ENCODE measurements around the gene KCNH6.

KCNH6 gene

DNA sequence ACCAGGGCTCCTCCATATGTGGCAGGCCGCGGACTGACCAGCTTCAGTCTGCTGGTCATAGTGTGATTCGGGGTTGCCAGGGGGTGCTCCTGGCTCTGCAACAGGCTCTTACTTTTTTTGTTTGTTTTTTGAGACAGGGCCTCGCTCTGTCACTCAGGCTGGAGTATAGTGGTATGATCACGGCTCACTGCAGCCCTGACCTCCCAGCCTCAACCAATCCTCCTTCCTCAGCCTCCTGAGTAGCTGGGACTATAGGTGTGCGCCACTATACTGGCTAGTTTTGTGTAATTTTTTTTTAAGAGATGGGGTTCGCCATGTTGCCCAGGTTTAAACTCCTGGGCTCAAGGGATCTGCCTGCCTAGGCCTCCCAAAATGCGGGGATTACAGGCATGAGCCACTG is 11.8 kb upstream of the KCNH6 start:
- DNase-seq (ENCODE audit: low spot score) = no peak

DNA sequence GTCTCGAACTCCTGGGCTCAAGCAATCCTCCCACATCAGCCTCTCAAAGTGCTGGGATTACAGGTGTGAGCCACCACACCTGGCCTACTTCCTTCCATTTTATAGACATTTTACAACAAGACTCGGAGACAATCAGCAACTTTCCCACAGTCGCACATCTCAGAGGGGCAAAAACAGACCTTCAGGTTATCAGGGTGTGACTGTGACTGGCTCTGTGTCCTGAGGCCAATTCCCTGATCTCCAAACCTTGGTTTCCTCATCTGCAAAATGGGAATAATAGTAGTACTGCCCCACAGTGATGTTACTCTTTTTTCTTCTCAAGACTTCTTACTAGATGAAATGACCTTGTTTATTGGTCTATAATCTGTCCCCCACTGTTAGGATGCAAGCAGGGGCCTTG is 10.8 kb upstream of the KCNH6 start:
- no peak for DNase-seq (ENCODE audit: low spot score)

DNA sequence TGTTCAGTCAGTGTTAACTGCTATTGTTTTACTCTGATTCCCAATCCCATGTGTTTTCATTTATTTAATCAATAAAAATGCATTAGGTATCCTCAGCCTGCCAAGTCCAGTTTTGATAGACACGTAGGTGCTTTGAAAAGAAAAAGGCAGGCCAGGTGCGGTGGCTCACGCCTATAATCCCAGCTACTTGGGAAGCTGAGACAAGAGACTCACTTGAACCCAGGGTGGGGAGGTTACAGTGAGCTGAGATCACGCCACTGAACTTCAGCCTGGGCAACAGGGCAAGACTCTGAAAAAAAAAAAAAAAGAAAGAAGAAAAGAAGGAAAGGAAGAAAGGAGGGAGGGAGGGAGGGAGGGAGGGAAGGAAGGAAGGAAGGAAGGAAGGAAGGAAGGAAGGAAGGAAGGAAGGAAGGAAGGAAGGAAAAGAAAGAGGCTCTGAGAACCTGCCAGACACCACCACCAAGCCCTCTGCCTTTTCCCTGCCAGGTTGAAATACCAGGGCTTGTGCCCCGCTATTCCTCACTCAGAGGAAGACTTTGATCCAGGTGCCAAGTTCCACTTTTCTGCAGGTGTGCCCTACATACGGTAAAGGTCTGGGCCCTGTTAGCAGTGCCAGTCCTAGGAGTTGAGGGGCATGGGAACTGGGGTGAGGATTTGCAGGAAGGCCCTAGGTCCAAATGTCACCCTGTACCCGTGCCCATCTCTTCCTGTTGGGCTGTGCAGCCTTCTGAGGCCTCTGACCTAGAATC is 10.1 kb upstream of the KCNH6 start:
- DNase-seq (ENCODE audit: low spot score) = no peak

DNA sequence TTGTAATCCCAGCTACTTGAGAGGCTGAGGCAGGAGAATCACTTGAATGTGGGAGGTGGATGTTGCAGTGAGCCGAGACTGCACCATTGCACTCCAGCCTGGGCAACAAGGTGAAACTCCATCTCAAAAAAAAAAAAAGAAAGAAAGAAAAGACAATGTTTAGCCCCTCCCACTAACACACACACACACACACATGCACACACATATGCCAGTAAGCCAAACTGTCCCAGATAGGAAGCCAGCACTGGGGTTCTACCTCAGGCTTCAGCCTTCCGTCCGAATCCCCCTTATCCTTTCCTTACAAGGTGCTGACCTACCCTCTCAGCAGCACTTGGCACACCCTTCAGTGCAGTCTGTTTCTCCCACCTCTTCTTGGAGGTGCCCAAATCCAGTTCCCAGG is 8.7 kb upstream of the KCNH6 start:
- DNase-seq (ENCODE audit: low spot score) = no peak

DNA sequence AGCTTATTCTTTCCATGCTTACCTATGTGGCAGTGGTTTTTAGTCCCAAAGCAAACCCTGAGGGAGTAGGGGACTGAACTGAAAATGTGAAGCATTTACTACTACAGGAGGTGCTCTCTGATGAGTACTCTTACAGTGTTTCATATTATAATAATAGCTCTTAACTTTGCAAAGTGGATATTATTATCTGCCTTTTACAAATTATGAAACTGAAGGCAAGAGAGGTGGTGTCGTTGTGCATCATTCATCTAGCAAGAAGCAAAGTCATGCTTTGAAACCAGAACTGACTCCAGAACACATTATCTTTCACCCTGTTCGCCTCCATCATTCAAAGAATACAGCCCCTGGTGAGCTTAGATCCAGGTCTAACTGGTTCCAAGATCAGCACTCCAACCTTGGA is 8.2 kb upstream of the KCNH6 start:
- DNase-seq (ENCODE audit: low spot score) = no peak

DNA sequence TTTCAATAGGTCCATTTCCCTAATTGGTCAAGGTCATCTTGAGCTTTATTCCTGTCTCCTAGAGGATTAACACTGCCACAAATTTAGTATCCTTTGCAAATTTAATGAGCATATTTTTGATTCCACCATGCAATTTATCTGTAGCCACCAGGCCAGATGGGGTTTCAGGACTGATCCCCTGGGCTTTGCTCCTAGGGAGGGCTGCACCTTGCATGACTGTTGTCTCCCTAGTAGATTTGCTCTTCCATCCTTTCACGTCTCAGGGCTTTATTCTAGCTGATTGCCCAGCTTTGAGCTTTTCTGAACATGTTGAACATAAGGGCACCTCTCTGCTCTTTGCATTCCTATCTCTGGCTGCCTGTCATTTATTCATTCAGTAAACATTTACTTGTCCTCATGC is 7.7 kb upstream of the KCNH6 start:
- no peak for DNase-seq (ENCODE audit: low spot score)

DNA sequence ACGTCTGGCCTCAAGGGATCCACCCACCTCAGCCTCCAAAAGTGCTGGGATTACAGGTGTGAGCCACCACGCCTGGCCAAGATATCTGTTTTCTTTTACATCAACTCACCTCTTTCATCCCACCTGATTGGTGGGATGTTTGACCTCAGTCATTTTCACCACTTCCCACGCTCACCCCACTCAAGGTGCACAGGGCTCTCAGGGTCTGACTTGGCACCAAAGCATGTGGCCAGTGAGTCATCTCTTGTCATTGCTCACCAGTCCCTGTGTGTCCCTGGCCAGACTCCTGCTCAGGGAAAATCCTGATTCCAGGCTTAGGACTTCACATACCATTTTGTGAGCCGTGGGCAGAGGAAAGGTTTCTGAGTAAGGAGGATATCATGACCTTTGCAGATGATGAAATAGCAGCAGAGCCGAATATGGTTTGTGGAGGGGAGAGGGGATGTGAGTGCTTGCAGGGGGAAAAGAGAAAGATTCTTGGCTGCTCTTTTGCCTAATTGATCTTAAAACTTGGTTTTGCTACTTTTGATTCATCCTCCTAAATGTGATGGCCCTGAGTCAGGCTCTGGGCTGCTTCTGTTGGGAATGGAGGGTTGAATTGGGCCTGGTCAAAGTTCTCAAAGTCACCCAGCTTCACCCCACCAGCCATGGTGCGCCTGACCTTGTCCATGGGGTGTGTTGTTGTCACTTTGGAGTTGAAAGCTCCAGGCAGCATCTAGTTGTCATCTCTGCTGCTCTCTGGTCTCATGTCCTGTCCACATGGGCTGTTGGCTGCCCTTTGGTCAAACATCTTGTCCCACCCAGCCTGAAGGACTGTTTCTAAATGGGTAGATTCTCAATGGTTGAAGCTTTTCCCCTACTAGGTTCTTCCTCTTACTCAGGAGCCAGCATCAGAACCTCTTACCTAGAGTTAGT is 6.0 kb upstream of the KCNH6 start:
- peak; percentile 32 for DNase-seq (ENCODE audit: low spot score)

DNA sequence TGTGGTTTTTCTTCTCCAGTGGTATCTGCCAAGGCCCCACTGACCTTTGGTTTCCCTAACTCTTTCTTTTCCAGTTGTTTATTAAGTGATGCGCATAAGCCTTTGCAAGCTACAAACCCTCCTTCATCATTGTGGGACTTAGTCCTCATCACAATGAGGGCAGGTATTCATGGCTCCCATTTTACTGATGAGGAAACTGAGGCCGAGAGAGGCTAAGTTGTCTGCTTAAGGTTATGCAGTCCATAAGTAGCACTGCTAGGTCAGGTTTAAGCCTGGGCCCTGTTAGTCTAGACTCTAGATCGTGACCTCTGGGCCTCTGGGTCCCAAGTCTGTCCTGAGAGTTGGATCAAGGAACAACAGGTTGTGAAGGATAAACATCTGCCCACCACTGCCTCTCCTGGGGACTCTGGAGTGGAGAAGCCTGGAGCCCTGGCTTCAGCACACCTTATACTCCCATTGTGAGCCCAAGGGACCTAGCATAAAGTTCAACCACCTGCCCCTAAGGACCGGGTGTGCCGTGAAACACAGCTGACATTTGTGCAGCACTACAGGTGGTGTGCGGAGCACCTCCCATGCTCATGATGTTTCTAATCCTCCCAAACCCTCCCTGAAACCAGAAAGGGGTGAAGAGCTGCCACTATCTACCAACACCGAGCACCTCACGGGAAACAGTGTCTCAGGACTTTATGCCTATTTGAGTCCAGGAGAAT is 5.2 kb upstream of the KCNH6 start:
- no peak for DNase-seq (ENCODE audit: low spot score)

DNA sequence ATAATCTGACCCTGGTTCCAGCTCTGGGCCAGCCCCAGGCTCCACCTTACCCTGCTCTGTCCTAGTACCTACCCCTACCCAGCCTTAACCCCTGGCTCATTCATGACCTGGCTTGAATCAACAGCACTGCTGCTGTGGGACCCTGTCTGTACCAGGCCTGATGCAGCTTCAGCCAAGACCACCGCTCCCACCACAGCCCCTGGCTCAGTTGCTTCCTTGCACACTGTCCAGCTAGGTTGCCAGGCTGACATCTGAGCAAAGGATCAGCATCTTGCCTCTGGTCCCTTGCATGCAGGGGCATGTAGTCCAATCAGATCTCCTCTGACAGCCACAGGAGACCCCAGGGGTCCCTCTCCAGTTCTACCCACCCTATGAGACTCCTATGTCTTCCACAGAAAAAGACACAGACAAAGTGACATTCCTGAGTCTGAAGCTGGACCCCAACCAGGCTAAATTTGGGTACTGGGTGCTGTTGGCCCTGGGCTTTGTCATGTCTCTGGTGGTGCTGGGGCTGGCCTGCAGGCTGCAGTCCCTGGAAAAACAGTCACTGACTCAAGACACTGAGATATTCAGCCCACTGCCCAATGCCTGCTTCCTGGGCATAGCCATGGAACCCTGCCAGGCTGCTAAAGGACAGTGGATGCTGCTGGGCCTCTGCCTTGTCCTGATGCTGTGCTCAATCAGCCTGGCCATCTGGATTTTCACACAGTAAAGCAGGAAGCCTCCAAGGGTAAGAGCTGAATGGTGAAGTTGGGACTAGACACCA is 3.9 kb upstream of the KCNH6 start:
- no peak for DNase-seq (ENCODE audit: low spot score)

DNA sequence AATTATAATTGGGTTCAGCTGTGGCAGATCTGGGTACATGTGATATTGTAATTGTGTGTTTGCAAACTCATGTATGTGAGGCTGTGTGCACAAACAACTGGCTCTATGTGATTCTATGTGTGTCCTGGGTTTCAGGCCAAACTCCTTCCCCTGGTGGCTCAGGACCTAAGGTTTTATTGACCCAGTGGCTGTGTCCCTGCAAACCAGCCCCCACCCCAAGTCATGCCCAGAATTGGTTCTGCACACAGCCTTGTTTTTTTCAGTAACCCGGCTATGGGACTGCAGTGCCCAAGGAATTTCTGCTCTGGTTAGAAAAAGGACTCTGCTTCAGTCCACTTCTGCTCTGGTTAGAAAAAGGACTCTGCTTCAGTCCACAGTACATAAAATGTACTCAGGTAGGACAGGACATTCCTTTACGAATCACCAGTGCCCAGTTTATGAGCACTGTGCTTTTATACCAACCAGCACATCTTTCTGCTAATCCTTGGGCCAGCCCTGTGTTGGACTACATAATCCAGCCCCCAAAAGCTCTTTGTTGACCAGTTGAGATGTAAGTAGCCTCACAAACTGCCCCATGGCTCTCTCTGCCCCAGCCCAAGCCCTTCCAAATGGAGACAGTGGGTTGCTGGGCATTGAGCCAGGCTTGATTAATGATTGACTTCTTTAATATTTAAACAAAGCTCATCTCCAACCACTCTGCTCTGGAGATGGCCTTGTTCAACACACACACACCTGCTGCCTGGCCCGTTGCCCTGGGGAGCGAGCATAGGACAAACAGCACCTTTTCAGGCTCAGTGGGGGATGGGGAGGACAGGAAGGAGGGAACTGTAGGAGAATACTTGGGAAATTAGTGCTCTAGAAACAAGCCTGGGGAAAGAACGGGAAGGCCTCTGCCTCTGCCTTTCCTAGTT is 2.9 kb upstream of the KCNH6 start:
- DNase-seq (ENCODE audit: low spot score) = peak; percentile 22

DNA sequence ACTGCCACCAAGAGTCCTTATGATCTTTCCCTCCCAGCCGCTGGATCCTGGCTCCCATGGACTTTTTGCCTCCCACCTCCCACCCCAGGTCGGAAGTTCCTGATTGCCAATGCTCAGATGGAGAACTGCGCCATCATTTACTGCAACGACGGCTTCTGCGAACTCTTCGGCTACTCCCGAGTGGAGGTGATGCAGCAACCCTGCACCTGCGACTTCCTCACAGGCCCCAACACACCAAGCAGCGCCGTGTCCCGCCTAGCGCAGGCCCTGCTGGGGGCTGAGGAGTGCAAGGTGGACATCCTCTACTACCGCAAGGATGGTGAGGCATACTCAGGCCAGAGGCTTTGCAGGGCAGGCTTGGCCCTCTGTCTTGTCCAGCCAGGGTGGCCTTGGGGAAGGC is 893 bp downstream of the KCNH6 start:
- DNase-seq (ENCODE audit: low spot score) = no peak

DNA sequence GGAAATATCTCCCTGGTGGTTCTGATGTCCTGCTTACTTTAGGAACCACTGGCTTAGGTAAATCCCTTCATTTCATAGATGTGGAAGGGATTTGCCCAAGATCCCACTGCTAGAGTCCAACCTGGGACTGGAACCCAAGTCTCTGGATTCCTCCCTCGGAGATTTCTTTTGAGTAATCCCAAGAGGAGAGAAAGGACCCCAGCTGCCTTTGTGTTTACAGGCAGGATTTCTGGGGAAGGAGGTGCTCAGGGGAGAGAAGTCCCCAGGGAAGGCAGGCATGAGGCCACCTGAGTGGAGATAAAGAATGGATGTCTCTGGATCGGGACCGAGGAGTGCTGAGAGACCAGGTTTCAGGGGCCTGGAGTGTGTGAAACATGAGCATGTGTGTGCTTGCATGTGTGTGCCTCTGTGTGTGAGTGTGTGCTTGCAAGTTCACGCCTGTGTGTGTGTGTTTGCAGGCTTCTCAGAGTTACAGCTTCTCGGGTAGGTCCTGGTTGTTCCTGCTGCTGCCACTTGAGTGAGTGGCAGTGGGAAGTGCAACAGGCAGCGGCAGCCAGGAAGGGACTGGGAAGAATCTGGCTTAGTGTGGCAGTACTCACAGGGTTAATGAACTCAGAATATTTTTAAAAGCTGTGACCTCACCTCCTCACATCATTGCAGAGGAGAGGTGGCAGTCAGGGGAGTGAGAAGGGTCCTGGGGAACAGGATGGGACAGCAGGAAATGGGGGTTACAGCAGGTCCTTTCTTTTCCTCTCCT is 2.2 kb downstream of the KCNH6 start:
- no peak for DNase-seq (ENCODE audit: low spot score)

DNA sequence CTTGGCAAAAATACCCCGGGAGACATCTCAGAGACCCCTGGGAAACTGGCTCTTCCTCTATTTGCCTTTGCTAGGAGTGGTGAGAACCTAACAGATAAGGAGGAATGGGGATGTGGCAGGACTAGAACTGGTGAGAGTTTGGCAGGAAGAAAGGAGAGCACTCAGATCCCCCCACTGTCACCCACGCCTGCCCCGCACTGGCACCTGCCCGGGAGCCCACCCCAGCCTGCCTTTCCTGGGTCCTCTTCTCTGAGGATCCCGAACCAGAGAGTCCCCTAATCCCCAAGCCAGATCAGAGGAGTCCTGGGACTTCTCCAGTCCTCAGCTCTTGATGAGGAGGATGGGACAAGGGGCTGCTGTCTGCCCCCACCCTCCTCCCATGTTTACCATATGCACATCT is 3.7 kb downstream of the KCNH6 start:
- DNase-seq (ENCODE audit: low spot score) = no peak

DNA sequence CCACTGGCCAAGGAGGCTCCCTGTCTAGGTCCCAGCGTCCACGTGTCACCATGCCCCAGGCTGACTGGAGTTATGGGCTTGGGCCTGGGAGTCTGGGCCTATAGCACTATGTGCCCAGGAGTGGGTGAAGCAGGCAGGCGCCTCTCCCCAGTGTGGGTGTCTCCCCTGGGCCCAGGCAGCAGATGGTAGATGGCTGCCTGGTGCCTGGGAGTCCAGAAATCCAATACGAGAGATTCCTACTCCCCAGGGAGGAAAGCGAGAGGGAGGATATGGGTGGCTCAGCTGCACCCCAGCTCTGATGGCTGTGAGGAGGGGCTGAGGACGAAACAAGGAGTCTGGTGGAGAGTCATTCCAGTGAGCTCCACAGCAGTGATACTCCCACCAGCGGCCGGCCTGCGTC is 5.0 kb downstream of the KCNH6 start:
- DNase-seq (ENCODE audit: low spot score) = no peak

DNA sequence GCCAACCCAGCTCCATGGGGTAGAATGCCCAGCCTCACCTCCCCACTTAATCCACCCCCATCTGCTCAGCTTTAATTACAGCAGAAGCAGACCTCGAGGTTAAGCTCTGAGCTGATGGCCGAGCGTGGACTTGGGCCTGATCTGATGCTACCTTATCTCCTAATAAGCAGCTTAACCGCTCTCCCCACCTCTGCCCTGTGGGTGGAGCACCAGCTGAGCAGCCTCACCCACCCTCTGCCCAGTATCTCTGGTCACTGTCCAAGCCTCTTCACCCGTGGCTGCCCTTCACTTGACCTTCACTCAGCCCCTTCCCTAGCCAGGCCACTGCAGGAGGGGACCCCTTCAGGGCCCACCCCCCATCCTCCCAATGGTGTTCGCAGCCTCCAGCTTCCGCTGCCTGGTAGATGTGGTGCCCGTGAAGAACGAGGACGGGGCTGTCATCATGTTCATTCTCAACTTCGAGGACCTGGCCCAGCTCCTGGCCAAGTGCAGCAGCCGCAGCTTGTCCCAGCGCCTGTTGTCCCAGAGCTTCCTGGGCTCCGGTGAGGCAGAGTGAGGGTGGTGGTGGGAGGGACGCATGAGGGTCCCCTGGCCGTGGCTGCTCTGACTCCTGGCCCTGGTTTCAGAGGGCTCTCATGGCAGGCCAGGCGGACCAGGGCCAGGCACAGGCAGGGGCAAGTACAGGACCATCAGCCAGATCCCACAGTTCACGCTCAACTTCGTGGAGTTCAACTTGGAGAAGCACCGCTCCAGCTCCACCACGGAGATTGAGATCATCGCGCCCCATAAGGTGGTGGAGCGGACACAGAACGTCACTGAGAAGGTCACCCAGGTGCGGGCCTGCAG is 6.8 kb downstream of the KCNH6 start:
- DNase-seq (ENCODE audit: low spot score) = no peak

DNA sequence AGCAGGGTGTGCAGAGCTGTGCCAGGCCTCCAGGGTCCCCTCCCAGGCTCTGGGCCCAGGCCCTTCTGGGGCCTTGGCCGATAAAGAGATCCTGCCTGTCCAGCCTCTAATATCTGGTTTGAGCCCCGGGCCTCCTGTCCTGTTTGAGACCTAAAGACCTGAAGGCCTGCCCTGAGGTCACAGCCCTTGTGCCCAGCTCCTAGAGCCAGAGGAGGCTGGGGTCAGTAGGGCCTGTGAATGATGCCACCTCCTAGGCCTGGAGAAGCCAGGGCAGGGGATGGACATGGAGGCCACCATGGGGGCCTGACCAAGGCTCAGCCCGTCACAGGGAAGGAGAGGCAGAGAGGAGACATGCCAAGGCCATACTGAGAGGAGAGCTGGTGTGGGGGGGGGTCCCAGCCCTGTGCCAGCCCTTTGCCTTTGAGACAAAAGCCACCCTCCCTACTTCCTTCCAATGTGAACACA is 7.4 kb downstream of the KCNH6 start:
- DNase-seq (ENCODE audit: low spot score) = no peak

DNA sequence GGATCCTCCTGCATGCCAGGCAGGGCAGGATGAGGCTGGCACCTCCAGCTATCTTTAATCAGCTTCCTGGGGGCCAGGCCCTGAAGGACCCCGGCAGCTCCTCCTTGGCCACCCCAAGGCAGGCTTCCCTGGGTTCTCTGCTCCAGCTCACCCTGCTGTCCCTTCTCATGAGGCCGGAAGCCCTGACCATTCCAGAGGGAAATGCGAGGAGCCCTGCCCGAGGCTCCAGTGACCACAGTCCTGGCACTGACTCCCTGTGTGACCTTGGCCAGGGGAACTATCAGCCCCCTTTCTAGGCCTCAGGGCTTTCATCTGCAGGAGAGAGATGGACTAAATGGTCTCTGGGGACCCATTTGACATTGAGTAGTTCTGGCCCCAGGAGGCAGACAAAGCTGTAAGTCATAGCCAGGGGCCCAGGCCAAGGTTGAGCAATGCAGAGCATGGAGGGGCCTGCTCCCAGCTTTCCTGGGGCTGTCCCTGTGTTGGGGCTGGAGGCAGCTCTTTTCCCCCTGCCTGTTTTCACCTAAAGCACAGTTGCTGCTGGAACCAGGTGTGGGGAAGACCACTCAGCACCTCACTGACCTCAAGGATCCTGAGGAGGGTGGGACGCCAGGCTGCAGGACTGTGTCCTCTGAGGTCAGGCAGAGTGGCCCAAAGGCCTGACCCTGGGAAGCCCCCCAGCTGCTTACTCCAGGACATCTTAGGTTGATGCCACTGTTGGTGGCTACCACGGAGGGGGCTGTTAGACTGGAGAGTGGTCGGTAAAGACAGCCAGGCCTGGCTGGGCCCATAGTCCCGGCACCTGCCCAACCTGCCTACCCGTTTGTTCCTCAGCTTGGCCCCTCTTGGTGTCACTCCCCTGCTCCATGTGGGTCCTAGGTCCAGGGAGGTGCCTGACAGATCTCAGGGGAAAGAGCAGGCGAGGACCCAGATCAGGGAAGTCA is 8.1 kb downstream of the KCNH6 start:
- no peak for DNase-seq (ENCODE audit: low spot score)

All from LoVo (cell line).